Cardiac fibroblast (primary cell): ENCODE measurements around the gene BDKRB2.
A peak's percentile ranks its signal among the peaks of the same experiment; 100 is the strongest.

Experiments used
- DNase-seq, 2 donors: peaks; one replicate each; pipeline versions ENCODE4 v3.0.0 to v3.0.0-alpha.2; 2010; ENCODE audit warnings: low read depth in 2 of 2
- H3K4me3 ChIP-seq, 2 donors: replicated peaks in 1 of 2; 1 replicate in 1 of 2; 2 replicates in 1 of 2; pipeline ENCODE4 v1.5.1; 2011; ENCODE audit warnings: low read depth in 2 of 2, low read length in 2 of 2, mild to moderate bottlenecking in 2 of 2, moderate library complexity in 1 of 2
- CTCF ChIP-seq: IDR thresholded peaks from one replicate; pipeline ENCODE4 v1.5.1; 2011; ENCODE audit warnings: low read depth, mild to moderate bottlenecking, low read length, inconsistent platforms

BDKRB2 gene

GRCh38 chr14:96274543-96274942 lies 69.9 kb downstream of the BDKRB2 start:
- DNase-seq: peak; percentile 55 to 62
- no peak overlapping the region for H3K4me3 ChIP-seq
- TF ChIP-seq CTCF: no peak

GRCh38 chr14:96275177-96276112 lies 70.8 kb downstream of the BDKRB2 start:
- TF ChIP-seq CTCF: peak; percentile 98
- DNase-seq: peak; percentile 71 to 82
- H3K4me3 ChIP-seq: no peak overlapping the region

- no peak overlapping the region for H3K4me3 ChIP-seq
- no peak for DNase-seq
- TF ChIP-seq CTCF: no peak
Observed at GRCh38 chr14:96277890-96278289, 73.3 kb downstream of the BDKRB2 start.

GRCh38 chr14:96279564-96279963 lies 74.9 kb downstream of the BDKRB2 start:
- peak in 1 of 2 donors; percentile 30 for DNase-seq
- TF ChIP-seq CTCF: no peak
- H3K4me3 ChIP-seq: no peak overlapping the region

- TF ChIP-seq CTCF: no peak
- no peak overlapping the region for H3K4me3 ChIP-seq
- DNase-seq: no peak
Observed at GRCh38 chr14:96280104-96280503, 75.5 kb downstream of the BDKRB2 start.

GRCh38 chr14:96281486-96281885 lies 76.8 kb downstream of the BDKRB2 start:
- TF ChIP-seq CTCF: no peak
- peak in 1 of 2 donors; percentile 38 for DNase-seq

More at GRCh38 chr14:96281486-96281885, 76.8 kb downstream of the BDKRB2 start:
- H3K4me3 ChIP-seq: no peak overlapping the region
